CD4-positive, alpha-beta T cell treated with Interleukin-17A for 4 hours (primary cell): ENCODE results near the gene CKMT2.
A peak's percentile ranks its signal among the peaks of the same experiment; 100 is the strongest.

ENCODE experiments used
- DNase-seq: peaks from one replicate; pipeline ENCODE4 v3.0.0-alpha.2; 2020; ENCODE audit warnings: mixed read lengths

Gene CKMT2

DNA sequence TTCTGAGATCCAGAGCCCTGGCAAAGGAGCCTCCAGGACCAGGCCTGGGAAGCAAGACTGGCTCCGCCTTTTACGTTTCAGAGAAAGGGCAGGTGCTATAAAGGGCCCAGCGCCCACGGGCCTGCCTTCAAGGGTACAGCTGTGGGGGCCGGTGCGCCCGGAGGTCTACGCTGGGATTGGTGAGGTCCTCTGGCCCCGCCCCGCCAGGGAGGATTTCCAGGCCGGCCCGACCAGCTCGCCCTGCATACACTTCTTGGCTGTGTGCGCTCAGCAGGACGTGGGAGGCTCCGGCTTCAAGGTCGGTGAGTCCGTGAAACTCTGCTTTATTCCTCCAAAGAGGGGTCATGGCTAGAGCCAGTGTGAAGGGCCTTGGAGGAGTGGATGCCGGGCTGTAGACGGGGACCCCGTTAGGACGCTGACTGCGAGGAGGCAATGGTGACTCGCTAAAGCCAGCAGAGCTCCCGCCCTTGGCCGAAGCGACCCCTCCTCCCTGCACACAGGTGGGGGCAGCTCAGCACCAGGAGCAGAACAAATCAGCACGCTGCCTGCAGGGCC is at the start of gene CKMT2:
Gene CKMT2, plus strand, starts transcription at position 243 of the 555 bp plus-strand sequence. CDS start 17,811 bp downstream, outside the sequence.
- DNase-seq, result no peak

DNA sequence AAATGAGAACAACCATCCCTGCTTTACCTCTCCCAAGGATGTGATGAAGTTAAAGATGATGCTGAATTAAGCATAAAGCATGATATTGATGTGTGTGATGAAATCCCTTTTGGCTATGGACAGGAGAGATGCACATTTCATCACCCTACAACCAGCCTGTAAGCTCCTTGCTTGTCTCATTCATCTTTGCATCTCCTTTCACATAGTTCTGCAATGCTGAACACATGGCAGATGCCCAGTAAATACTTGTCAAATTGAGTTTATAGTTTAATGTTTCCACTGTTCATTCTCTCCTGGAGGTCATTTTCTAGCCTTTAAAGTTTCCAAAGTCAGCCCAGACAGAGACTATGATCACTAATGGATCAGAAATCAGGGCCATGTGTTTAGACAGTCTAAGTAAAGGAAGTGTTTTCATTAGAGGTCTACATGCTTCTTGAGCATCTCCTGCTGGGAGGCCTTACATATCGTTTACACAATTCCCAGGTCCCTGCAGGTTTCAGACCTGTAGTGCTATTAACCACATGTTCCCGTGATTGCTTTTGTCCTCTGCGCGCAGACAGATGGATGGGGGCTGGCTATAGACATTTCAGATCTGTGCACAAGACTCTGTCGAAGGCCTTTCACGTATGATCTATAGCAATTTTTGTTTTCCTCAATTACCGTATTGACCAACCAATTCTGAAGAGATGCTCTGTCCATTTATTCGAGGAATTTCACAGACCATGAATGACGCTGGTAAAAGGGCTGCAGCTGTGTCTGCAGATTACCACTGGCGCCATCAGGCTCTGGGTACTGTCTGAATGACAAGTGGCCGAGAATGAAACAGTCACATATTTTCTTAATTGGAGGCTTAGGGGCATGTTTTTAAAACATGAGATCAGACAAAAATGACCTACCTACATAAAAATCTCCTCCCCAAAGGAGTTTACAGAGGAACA is 49.0 kb upstream of the CKMT2 start:
- DNase-seq, result no peak

DNA sequence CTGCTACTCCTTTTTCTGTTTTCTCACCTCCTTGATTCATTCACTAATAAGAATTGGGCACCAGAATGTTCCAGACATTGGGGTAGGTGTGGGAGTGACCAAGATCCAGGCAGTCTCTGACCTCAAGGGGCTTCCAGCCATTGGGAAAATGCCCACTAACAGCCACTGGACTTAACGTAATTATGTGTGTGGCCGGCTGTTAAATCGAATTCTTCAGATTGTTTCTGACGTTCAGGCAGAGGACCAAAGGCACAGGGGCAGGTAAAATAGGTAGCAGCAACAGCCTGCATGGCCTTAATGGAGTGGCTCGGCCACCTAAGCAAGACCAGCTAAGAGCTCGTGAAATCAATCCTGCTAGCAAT is 48.4 kb upstream of the CKMT2 start:
- no peak for DNase-seq

DNA sequence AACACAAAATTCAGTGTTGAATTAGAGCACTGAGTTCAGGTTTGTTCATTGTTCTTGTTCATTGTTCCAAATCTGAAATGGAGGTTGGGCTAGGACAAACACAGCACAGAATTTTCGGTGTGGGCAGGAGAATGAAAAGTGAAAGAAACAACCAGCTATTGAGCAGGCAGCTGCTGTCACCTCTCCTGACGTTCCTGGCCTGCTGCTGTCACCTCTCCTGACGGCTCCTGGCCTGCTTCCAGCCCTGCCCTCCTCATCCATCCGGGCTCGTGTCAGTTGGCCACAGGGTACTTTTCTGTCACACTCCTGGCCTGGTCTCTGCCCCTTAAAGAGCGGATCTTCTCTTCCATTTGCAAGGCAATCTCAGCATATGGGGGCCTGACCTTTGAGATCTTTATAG is 45.2 kb upstream of the CKMT2 start:
- no peak for DNase-seq

DNA sequence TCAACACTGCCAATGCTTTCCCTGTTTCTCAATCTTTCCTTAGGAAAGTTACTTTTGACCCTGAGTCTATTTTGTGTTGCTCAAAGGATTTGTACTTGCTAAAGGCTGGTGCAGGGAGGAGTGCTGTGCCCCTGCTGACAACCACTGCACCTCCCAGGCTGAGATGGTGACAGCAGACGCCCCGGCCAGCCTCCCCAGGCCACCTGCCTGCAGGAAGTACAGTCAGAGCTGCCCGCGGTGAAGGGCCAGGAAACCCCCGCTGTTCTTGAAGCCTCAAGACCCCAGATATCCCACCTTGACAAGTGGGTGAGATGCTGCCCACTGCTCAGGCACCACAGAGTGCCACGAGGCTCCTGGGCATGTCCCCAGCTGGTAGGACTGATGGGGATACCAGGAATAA is 44.2 kb upstream of the CKMT2 start:
- DNase-seq, result no peak

DNA sequence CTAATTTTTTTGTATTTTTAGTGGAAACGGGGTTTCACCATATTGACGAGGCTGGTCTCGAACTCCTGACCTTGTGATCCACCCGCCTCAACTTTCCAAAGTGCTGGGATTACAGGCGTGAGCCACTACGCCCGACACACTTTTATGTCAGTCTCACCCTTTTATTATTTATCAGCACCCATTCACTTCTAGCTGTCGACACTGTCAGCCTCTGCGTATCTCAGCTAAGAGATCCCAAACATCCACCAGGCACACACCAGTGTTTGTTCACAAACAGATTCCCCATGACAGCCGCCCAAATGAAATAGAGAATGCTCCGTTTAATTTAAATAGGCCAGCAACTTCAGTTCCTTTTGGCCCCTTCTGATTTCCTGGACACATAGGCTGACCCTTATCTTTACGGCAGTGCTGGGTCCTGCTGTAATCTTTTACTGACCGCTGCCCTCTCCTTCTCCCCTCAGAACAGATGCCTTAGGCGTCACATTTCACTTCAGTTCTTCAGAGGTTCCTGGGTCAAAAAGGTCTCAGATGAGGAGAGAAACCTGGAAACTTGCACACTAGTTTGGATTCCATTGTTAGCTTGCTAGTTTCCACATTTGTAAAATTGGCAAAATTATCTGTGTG is 43.1 kb upstream of the CKMT2 start:
- no peak for DNase-seq

DNA sequence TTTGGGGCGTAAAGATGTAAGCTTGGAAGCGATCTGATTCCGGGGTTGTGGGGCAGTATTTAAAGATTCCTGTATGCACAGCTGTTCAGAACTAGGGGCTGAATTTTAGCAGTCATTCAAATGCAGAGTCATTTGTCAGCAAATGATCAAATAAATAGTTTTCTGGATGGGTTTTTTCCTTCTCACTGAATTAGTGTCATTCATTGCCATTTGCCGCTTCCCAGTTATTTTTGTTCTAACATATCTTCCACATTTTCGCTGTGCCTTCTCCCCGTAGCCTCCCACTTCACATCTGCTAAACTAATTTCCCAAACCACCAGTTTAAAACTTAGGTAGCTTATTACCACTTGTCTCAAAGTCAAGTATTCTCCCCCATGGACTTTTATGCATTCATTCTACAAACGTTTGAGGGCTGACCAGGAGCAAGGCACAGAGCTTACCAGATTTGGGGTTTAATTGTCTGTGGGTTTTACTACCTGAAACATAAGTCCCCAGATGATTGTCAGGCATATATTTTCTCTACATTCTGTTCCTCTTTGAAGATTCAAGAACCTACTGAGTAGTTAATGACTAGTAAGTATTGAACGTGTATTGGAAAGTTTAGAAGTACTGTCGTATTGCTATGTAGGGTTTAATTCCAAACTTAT is 41.3 kb upstream of the CKMT2 start:
- DNase-seq, result no peak

DNA sequence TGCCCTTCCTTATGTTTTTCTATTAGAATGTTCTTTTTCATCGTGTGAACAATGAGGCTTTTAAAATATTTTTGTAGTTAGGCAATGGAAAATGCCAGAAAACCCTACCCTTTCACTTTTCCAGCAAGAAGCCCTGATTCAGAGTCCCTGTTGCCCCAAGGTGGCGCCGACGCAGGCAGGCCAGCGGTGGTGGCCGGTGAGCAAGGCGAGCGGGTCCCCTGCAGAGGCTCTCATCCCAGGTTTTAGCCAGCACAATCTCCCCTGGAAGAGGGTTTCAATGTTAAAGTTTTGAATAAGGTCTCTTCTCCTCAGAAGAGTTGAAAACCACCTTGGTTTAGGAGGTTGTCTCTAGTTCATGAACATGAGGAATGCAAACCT is 40.8 kb upstream of the CKMT2 start:
- DNase-seq, result no peak

DNA sequence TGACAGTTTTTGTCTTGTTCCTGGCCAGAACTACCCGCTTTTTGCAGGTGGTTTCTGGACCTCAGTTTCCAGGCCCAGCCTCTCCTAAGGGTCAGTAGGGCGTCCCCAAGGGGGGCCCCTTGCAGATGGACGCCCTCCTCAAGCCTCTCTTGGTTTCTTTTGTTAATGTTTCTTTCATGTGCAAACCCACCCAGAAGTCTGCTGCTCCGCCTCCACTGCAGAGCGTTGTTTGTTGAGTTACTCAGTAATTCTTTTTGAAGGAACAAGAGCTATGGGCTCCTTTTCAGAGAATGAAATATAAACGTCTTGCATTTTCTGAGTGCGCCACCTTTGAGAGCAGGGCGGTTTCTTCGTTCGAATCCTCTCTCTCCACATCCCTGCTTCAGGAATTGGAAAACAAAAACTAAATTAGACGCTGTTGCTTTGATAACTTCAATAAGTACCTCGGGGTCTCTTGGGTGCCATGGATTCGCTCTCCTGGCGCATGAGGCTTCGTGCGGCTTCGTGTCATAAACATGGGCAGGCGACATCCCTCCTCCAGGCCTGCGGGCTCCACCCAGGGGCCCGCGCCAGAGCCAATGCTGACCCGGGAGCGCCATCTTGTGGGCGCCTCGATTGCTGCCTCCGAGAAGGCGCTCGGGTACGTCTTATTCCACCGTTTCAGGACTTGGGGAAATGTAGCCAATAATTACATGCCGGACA is 38.3 kb upstream of the CKMT2 start:
- DNase-seq, result peak; percentile 87

DNA sequence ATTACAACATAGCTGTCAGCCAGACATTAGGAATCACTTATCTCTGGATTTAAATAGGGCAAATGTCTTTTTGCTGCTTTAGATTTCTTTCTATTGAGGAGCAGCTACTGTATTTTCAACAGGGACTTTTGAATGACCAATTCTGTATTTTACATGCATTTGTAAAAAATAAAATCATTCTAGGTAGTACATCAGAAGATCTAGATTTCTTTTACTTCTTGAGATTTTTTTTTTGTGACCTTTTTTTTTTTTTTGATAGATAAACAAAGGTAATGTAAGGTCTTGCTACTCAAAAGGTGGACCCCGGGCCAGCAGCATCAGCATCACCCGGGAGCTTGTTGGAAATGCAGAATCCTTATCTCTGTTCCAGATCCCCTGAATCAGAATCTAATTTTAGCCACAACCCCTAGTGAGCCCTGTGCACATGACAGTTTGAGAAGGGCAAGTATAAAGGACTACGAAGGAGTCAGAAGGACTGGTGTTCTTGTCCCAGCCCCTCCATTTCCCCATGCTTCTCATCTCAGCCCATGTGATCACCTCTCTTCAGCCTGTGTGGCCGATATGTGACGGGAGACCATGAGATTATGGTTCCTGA is 37.7 kb upstream of the CKMT2 start:
- no peak for DNase-seq

DNA sequence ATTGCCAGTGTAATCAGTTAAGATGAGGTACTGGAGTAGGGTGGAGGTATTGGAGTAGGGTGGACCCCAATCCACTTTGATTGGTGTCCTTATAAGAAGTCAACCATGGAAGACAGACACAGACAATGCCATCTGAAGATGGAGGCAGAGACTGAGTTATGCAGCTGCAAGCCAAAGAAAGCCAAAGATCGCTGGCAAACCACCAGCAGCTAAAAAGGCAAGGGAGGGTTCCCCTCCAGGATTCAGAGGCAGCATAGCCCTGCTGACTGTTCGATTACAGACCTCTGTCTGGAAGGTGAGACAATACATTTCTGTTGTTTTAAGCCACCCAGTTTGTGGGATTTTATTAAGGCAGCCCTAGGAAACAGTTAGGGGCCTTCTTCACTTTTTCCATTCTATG is 30.5 kb upstream of the CKMT2 start:
- DNase-seq, result no peak

DNA sequence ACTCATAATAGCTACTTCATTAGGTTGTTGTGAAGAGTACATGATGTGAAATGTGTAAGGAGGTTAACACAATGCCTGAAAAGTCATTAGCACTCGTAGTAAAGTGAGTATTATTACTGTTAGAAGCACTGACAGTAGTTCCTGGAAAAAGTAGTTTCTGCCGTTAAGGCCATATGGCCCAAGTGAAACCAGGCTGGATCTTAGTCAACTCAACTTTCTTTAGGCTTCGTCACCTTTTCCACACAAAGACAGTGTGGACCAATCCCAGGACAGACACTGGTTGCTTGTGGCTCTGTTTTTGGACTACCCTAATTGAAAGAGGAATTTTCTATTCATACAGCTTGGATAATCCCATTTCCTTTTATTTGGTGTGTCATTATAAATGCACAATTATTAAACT is 29.4 kb upstream of the CKMT2 start:
- no peak for DNase-seq

DNA sequence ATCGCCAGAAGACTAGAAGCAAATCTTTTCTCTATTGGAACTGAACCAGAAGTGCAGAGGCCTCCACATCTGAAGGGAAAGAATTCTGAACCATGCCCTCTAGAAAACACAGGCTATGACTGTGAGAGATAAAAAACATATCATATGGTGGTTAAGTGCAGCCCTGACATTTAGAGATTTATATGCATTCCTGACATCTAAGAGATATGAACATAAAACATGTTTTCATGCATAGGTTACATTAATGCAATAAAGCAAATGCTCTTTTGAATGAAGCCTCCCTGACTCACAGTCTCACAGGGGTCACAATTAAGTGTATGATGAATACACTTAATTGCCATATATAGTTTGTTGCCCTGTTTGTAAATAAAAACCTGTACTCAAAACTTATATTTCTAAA is 28.9 kb upstream of the CKMT2 start:
- DNase-seq, result no peak

DNA sequence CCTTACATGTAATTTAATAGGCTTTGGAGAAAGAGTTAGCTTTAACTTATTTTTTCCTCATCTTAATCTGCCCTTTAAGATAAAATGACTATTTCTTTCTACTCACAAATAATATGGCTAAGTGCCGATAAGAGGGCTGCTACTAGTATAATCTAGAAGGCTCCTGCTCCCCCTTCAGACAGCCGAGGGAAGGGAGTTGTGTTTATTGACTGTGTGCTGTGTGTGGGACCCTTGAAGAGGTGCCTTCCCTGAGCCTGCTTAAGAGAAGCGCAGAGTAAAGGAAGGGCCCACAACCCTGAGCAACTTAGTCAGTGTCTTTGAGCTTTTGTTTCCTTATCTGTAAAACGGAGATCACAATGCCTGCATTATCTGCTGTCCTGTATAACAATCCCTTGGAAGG is 28.1 kb upstream of the CKMT2 start:
- no peak for DNase-seq

DNA sequence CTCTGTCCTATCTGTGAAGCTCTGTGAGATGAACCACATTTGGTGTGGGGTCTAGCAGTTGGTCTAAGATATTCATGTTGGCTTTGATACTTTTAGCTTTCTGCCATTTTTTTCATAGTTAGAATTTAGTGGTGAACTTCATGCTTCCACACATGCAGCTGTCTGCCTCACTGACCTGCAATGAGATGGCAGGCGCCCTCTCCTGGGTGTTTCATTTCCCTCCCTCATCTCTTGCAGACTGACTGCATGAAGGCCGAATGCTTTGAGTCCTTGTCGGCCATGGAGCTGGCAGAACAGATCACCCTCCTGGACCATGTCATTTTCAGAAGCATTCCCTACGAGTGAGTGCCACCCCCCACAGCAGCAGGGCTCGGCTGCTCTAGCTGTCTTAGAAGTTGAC is 26.1 kb upstream of the CKMT2 start:
- no peak for DNase-seq

DNA sequence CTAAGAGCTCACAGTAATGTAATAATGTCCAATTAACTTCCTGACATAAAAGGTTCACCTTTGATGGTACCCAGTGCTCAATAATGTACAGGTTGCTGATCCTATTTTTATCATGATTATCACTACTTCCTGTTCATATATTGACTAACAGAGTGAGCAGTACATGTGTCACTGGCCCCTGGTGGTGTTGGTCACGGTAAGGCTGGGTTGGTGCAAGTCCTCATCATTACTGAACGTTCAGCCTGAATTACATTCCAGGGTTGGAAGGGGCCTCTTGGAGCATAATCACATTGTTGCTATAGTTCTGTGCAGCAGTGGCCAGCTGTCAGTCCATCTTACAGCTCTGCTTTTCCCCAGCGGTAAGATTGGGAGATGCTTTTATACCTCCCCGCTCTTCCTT is 24.2 kb upstream of the CKMT2 start:
- DNase-seq, result no peak

DNA sequence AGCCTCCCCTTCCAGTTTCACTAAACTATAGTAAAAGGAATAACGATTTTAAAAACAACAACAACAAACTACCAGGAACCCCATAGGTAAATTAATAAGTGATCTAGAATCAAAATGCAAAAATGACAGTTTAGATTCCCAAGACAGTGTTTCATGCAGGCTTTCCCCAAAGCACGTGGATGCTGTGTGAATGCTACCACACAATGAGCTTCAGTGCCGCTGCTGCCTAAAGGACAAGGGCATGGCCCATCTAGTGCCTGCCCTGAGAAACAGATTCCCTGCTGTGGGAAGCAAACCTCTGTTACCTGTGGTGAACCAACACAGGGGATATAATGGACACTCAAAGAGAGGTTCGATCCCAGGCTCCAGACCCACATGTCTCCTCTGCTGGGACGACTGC is 23.7 kb upstream of the CKMT2 start:
- no peak for DNase-seq

DNA sequence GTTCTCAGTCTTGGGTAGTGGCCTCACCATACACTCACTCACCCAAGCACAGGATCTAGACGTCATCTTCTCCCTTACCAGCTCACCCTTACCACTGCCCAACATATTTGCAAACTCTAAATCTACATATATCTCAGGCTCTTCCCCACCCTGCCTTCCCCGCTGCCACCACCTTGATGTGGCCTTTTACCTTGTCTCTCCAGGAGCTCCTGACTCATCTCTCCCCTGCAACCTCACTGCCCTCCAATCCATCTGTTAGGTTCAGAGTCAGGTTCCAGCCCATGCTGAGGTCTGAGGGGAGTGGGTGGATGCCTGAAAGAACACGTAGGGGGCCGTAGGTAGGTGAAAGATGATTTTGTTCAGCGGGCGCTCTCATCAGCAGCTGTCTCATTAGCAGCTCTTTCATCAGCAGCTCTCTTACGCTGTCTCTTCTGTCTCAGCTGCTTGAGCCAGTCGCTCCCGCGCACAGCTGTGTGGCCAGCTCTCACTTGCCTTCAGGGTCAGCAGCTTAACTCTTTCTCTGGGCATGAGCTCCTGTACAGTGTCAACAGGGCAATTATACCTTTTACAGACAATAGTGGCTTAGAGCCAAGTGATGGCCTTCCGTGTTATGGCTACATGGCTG is 23.1 kb upstream of the CKMT2 start:
- no peak for DNase-seq

DNA sequence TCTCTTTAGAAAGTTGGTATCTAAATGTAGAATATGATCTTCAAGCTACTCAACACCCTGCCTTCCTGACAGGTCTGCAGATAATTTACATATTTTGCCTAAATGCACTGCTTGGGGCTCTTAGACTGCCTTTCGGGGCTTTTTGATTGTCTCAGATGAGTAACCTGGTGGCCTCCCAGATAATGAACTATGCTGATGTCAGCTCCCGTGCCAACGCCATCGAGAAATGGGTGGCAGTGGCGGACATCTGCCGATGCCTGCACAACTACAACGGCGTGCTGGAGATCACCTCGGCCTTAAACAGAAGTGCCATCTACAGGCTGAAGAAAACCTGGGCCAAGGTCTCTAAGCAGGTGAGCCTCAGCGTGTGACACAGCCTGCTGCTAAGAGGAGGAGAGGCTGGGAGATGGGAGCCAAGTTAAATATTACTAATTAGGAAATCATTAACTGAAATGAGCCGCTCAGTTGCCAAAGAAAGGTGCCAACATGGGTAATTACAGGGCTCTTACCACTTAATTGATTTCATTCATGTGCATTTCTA is 20.8 kb upstream of the CKMT2 start:
- no peak for DNase-seq

DNA sequence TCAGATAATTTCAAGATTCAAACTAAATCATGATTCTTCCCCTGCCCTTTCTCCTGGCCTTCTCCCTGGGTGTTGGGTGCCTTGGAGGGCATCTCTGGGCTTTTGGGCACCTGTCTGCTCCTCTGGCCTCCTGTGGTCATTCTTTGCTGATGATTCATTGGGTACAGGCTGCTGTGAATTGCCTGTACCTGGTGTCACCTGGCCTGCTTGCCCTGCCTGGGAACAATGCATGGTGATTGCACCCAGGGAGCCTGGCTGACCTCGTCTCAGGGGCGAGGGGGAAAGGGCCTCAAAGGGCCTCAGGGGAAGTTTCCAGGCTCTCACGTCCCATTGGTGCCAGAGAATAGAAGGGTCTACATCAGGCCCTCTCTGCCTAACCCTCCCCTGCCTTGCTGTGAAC is 20.1 kb upstream of the CKMT2 start:
- no peak for DNase-seq

DNA sequence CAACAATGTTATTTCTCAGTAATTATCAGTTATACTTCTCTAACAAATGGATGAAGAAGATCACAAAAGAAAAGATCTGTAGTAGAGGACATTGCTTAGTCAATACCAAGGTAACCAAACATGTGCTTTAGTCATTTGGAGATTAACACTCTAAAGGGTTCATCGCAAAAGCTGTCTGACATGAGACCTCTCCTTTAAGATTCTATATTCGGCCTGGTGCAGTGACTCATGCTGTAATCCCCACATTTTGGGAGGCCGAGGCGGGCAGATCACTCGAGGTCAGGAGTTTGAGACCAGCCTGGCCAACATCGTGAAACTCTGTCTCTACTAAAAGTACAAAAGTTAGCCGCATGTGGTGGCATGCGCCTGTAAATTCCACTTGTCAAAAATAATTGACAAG is 18.3 kb upstream of the CKMT2 start:
- DNase-seq, result no peak

DNA sequence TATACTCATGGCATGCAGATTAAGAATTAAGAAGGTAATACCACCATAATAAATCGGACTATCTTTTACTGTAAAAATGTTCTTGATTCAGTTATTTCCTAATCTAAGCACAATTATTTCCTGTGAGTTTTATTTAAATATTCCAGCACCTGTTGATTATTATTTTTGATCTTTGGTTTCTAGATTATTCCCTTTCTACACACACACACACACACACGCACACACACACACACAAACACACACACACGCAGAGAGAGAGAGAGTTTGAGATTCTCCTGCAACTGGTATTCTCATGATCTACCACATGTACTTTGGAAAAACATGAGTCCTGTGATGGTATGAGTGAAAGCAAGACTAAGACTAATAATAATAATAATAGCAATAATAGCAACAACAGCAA is 17.0 kb upstream of the CKMT2 start:
- no peak for DNase-seq
